ENCODE measurements around the gene GNG7.
"Not testable (repeated sequence)": the region's sequence is repeated elsewhere in the genome, so short reads cannot be mapped to it uniquely, and the experiment has no call there.

GNG7 gene

GRCh38 chr19:2726160-2726855 is 23.8 kb upstream of the GNG7 start:
- no peak for DNase-seq

GRCh38 chr19:2724148-2724557 is 21.7 kb upstream of the GNG7 start:
- no peak for DNase-seq

GRCh38 chr19:2723747-2724146 is 21.3 kb upstream of the GNG7 start:
- DNase-seq, result no peak

GRCh38 chr19:2723345-2723715 is 20.8 kb upstream of the GNG7 start:
- DNase-seq, result no peak

GRCh38 chr19:2722541-2723344 is 20.2 kb upstream of the GNG7 start:
- DNase-seq, result no peak

GRCh38 chr19:2721570-2722540 is 19.4 kb upstream of the GNG7 start:
- DNase-seq, result no peak

GRCh38 chr19:2720777-2721569 is 18.5 kb upstream of the GNG7 start, which contains the start of gene DIRAS1:
Gene DIRAS1, minus strand, starts transcription at chr19:2721372. Its CDS starts 3,566 bp downstream, at chr19:2717806.
- no peak for DNase-seq

- no peak for DNase-seq
Observed at GRCh38 chr19:2719920-2720776, 17.7 kb upstream of the GNG7 start.

- DNase-seq, result no peak
Observed at GRCh38 chr19:2719232-2719735, 16.8 kb upstream of the GNG7 start.

- DNase-seq, result no peak
Observed at GRCh38 chr19:2717638-2718541, 15.4 kb upstream of the GNG7 start.

GRCh38 chr19:2716722-2717637 is 14.5 kb upstream of the GNG7 start:
- DNase-seq, result no peak

- no peak for DNase-seq
Observed at GRCh38 chr19:2716275-2716650, 13.8 kb upstream of the GNG7 start.

- DNase-seq, result no peak
Observed at GRCh38 chr19:2715470-2716274, 13.2 kb upstream of the GNG7 start.

- no peak for DNase-seq
Observed at GRCh38 chr19:2714531-2715269, 12.2 kb upstream of the GNG7 start.

GRCh38 chr19:2714102-2714501 is 11.6 kb upstream of the GNG7 start:
- not testable (repeated sequence) for DNase-seq

- not testable (repeated sequence) for DNase-seq
Observed at GRCh38 chr19:2713170-2713569, 10.7 kb upstream of the GNG7 start.

GRCh38 chr19:2711875-2712205 is 9.3 kb upstream of the GNG7 start:
- no peak for DNase-seq

All from activated T-cell treated with anti-CD3 and anti-CD28 coated beads for 4 hours (primary cell).